Hematopoietic multipotent progenitor cell treated with erythropoietin and hydrocortisone succinate and interleukin-3 and kit ligand, for 15 days (in vitro differentiated cells): ENCODE results near the gene ATOH8.

Experiments used
- DNase-seq: peaks from one replicate; pipeline ENCODE4 v3.0.0-alpha.2; 2015; ENCODE audit warnings: low spot score

Gene ATOH8

DNA sequence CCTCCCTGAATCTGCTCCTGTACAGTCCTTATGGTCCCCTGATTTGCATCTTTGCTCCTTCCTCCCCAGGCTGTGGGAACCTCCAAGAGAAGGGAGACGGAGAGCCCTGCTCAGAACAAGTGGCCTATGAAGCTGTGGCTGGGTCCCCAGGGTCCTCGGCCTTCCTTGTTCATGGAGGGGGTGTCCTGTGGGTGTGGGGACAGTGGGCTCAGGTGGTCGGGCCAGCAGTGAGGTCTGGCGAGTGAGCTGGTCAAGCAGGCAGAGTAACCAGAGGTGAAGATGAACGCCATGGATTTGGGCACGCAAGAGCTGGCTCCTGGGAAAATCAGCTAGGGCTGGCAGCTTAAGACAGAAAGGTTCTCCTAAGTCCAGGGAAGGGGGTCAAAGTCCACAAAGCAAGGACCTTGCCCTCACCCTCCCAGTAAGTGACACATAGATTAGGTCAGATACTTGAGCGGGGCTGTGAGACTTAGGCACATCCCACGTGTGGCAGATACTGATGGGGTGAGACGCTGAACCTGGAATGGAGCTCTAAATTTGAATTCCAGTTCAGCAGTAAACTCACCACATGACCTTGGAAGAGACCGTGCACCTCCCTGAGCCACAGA, 34.8 kb upstream of the ATOH8 start:
- DNase-seq, result no peak

DNA sequence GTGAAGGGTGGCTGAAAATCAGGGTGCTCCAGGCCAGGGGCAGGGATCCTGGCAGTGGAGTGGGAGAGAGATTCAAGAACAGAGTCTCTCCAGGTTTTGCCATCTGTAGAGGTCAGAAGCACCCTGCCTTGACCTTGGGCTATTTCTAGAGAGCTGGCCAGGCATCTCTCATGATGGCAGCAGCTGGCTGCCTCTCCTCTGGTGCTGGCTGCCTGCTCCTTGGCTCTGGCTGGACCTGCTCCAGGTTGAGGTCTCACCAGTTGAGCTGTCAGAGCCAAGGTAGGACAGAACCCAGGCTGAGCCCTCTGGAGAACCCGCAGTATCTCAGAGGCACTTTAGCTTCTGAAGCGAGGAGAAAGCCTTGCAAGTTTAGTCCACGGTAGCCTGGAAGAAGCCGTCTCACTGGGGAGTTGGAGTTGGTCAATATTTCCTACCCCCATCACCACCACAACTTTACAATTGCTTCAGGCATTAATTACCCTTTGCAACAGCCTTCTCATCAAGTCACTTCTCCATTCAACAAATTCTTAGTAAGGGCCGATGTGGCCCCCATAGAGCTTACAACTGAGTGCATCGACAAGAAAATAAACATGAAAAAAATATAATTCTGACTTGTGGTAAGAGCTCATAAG, 34.1 kb upstream of the ATOH8 start:
- DNase-seq, result no peak

DNA sequence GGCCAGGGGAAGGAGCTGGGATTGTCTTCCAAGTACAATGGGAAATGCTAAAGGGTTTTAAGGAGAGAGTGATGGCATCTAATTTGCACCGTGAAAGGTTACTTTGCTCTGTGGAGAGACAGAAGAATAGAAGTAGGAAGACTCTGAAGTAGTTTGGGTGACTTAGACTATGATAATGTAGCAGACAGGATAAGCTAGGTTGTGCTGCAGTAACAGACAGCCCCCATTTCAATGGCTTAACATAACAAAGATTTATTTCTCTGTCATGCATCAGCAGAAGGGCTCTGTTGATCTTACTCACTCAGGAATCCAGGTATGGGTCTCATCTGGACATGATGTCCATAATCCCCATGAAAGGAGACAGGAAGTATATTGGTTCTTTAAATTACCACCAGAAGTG, 33.3 kb upstream of the ATOH8 start:
- DNase-seq, result no peak

DNA sequence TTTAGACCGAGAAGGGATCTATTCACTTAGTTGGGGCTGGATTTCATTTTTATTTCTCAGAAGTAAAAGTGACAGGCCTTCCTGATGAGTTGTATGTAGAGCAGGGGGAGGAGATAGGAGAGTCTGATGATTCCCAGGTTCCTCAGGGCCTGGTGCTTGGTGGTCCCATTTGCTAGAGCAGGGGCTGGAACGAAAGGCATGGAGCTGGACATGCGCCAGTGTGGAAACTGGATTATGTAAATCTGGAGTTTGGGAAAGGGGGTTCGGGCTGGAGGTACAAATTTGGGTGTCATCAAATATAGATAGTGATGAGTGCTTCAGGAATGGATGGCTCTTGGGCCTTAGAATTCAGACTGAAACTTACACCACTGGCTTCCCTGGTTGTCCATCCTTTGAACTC, 32.1 kb upstream of the ATOH8 start:
- DNase-seq, result no peak

DNA sequence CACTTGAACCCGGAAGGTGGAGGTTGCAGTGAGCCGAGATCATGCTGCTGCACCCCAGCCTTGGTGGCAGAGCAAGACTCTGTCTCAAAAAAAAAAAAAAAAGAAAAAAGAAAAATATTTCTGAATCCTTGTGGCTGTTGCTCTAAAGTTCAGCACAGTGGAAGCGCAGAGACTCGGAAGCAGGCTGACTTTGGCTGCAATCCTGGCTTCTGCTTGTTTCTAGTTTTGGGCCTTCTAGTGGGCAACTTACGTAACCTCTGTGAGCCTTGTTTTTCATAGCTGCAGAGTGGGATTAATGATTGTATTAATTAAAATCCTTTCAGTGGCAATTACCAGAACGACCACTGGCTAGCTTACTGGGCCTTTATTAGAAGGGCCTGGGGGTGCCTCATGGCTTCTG, 31.3 kb upstream of the ATOH8 start:
- DNase-seq, result no peak

DNA sequence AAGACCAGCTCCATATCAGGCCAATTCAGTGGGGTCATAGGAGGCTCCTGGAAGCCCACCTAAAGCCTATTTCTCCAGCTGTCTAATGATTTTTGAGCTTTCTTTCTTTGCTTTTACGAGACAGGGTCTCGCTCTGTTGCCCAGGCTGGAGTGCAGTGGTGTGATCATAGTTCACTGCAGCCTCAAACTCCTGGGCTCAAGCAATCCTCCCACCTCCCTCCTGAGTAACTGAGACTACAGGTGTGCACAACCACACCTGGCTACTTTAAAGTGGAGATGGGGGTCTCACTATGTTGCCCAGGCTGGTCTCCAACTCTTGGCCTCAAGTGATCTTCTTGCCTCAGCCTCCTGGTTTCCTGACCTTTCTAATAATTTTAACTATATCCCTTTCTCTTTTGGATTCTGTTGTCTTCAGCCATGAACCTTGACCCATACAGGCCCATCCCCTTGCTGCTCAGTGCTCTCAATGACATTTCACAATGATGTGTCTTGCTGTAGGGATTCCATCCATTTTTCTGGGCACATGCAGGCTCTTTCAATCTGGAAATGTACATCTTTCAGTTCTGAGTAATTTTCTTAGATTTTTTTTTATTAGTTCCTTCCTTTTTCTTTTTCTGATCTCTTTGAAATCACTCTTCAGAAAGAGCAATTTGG, 30.0 kb upstream of the ATOH8 start:
- DNase-seq, result no peak

DNA sequence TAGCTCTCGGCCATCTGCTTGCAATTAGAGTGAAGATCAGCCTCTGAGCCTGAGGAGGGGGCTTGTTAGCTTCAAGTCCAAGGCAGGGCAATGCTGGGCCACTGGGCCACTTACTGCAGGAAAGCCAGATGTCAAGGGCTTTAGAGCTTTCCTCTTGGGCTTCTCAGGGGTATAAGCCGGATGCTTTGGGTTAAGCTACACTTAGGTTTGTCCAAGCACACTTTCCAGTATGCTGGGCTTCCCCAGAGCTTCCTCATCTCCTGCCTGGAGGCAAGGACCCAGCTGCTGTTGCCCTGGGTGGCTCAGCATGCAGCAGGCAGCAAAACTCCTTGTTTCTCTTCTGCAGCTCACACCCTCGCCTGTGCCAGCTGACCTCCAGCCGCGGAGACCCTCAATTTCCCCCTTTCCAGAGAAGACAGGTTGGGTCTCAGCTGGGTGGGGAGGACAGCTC, 29.0 kb upstream of the ATOH8 start:
- no peak for DNase-seq

DNA sequence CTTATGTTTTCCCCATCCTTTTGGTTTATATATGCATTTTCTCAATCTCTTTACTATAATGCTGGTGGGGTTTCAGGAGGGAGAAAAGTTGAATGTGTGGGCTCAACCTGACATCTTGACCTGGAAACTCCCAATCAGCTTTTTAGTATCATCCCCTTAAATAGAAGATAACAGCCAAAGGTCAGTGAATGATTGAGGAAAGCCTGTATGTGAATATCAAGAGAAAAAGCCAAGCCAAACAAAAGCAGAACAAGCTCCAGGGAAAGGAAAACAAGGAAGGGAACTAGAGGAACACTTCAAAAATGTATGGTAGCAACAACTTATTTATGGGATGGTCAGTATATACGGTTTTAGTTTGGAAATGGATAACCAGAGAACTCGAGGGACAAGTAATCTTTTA, 28.3 kb upstream of the ATOH8 start:
- DNase-seq, result no peak

DNA sequence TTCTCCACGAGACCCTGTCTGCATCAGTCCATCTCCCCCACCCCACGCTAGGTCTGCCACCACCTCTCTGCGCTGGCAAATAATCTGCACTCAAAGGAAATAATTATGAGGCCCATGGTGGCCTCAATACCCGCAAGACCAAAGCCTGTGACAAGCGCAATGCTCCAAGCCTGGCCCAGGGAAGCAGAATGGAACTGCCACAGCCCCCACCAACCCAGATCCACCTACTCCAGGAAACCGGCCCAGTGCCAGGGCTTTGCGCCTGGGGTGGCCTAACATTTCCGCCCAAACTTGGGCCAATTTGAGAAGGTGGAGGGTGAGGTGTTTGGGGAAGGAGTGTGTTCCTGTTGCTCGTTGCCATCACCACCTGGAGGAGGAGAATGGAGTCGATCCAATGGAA, 26.0 kb upstream of the ATOH8 start:
- no peak for DNase-seq

DNA sequence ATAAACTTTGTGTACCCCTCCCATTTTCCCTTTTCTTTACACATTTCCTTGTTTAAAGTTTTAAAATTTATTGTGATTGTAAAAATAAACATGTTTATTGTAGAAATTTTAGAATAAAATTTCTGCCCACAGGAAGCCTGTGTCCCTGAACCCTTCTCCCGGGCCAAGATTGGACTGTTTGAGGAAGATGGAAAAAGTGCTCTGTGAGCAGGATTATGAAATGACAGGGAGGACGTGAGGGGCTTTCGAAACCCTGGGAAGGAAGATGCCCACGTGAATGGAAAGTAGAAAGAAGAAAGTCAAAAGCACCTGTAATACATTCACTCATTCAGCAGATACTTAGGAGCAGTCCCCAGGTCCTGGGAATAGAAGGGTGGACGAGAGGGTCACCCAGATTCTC, 25.4 kb upstream of the ATOH8 start:
- no peak for DNase-seq

DNA sequence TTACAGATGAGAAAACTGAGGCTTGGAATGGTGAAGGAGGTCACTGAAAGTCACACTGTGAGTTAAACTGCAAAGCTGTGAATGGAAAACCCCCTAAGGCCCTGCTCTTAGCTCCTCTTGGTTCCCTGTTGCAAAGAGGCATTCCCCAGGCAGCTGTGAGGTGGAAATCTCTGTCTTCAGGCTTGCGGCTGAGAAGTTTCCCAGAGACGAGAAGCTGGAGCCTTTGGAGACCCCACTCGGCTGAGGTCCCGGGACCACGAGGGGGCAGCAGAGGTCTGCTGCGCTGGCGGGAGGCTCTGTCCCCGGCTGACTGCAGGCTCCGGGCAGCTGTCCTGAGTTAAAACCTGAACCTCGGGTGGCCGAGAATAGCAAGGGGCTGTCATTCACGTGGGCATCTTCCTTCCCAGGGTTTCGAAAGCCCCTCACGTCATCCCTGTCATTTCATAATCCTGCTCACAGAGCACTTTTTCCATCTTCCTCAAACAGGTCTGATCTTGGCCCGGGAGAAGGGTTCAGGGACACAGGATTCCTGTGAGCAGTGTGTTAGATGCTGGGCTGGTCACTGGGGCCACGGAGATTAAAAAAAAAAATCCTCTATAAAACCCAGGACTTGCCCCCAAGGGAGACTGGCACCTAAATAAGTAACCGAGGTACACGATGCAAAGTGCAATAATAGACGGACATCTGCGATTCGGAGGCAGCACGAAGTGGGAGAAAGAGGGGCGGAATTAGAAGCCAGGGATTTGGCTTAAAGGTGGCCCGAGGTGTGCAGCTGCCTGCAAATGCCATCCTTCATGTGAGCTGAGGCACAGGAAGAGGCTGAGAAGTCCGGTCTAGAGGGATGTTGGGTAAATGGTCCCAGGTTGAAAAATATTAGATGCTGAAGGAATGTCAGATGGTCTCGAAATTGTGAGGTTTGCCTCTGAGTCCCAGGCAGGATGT, 24.6 kb upstream of the ATOH8 start:
- DNase-seq, result peak; percentile 52

DNA sequence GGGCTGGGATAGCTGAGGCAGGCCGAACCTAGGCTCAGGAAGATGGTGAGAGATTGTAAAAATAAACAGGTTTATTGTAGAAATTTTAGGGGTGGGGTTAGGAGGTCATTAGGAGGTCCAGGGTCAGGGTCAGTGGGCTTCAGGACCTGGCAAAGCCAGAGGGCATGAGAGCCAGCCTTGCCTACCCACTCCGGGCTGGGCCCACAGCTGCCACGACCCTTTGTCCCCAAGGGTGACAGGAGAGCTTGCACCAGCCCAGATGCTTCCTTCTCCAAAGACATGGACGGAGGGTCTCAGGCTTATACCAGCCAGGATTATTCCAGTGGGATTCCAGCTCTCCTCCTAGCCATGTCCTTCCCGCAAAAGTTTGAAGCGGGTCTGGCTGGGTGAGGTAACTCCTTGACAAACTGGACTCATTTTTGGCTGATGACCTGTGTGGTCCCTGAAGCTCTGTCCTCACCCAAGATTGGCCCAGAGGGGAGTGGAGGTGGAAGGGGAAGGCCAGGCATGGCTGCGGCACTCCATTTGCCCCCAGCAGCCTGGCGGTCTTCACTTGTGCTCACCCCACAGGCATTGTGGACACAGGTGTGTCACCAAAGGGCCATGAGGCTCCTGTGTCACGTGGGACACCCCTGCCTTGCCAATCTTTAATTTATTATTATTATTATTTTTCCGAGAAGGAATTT, 23.8 kb upstream of the ATOH8 start:
- no peak for DNase-seq

DNA sequence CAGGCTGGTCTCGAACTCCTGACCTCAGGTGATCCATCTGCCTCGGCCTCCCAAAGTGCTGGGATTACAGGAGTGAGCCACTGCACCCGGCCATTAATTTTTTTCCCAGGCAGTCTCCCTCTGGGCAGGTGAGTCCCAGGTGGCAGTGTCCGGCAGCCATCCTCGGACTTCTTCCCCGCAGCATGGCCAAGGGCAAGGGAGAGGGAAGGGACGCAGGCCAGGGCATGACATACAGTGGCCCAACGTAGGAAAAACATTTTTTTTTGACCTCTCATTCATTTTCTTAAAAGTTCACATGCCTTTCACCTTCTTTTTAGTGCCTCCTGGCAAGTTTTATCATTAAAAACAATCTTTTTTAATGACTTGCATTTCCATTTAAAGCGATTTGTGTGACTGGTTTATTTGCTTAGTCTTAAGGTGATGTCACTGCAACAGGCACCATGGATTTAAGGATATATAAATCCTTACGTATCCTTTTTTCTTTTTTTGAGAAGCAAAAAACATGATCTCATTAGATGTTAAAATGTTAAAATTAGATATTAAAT, 23.0 kb upstream of the ATOH8 start:
- DNase-seq, result no peak

DNA sequence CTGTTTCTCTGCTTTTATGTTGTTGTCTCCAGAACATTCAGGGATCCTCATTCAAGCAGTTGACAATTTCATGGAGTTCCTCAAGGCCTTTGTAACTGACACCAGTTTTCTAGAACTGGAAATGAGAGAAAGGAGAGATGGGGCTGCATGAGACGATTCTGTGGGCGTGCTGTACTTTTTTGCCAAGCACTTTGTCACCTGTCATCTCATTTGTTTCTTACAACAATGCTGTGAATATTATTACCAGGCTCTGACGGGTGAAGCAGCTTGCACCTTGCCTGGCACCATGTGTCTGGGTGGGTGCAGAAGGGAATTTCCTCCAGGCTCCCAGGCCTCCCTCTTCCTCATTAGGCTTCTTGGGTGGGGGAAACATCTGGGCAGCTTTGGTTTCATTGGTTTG, 22.2 kb upstream of the ATOH8 start:
- no peak for DNase-seq

DNA sequence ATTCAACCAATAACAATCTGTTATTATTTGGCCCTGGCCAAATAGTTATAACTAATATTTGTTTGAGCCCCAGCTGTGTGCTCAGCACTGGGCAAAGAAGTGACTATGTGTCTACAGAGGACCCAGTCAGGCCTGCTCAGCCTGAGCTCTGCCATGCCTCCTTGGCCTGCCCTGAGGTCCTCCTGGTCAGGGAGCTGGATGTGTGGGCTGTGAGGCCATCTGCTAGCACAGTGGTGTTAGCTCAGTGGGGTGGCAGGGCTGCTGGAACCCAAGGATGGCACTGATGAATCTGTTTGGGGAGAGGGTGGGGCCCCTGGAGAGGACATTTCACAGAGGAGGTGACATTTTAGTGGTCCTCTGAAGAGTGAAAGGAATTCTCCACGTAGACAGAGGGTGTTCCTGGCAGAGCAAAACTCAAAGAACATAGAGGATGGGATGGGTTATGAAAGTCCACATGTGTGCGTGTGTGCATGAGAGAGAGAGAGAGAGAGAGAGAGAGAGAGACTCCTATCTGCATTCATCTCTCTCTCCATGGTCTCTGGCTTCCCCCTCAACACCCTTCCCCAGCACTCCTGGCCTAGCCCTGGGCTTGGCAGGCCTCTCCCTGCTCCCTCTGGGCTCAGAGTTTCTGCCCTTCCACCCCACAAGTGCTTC, 21.2 kb upstream of the ATOH8 start:
- DNase-seq, result no peak

DNA sequence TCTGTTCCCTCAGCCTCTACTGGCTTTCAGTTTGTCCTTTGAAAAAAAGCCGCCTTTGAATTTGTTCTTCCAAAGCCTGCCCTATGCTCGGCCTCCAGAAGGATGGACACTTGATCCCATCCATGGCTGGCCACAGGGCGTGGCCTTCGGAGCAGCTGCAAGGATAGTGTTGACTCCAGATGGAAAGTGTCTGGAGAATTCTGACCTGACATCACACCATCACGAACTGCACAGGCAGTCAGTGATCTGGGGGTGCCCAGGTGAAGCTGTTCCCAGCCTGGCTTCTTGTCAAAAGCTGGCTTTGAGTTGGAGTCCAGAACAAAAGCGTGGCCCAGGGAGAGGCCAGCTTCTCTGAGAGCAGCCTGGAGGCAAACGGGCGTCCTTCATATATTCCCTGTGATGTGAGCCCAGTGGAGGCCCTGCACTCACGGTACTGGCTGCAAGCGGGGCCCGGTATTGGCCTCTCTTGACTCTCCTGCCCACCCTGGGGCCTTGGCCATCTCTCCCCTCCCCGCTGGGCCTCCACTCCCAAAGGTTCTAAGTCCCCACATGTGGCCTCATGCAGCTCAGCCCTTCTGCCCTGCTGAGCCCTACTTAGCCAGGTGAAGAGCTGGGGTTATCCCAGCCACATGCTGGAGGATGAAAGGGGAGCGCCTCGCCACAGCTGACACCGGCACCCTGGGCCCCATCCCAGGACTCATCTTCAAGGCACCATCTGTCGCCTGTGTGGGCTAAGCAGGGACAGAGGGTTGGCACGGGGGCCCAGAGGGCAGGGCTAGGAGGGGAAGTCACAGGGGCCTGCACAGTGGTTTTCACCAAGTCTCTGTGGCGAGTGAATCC, 20.4 kb upstream of the ATOH8 start:
- no peak for DNase-seq

DNA sequence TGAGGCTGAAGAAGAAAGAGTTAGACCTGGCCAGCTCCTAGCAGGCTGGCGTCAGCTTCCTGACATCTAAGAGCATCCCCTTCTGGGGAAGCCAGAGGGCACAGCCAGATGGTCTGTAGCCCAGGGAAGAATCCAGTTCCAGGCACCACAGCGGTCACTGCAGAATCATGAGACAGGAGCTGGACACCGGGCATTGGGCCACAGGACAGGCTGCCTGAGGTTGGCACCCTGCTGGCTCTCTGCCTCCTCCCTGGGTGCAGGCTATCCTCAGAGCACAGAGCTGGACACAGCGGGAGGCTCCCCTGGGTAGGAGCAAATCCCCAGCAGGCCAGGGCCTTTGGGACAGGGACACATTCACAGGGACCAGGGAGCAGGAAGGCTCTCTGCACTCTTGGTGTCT, 19.8 kb upstream of the ATOH8 start:
- DNase-seq, result no peak

DNA sequence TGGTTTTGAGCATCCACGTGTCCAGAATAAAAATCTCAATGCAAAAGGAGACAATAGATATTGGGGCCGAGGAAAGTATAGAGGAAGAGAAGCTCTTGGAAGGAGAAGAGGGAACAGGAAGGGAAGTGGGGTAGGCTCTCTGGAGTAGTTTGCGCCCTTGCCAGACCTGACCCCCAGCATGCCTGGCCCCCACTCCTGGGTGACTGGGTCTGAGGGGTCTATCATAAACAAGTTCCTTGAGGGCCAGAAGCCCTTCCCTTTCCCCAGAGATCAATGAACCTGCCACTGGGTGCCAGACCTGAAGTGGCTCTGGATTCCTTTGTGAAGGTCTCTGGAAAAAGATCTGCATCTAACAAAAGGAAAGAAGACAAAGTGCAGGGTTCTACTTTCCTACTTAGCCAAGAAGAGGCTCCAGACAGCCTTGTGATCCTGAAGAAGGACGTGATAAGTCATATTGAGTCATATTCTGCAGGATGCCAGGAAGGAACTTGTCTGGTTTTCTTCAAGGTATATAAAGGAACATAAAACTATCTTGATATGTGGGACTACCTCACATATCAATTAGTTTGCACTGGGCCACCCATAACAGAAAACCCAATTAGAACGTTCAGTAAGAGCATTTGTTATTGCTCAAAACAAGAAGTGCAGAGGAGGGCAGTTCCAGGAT, 18.7 kb upstream of the ATOH8 start:
- no peak for DNase-seq

DNA sequence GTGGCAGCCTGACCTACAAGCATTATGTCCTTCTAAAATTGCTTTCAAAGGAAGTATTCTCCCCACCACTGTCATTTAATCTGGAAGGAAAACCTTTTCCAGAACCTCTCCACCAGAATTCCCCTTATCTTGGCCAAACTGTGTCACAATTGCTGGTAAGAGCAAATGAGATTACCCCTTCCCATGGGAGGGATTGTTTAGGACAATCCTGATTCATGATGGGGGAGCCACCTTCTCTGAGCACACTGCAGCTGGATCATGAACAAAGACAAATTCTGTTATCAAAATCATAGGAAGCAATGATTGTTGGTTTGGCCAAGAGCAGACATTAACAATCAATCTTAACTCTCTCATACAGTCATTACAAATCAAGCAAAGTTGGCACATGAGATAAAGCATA, 18.1 kb upstream of the ATOH8 start:
- no peak for DNase-seq
